Retinal pigment epithelial cell (primary cell): ENCODE measurements around the gene HAUS3.
A peak's percentile ranks its signal among the peaks of the same experiment; 100 is the strongest.

Source experiments
- DNase-seq: peaks from one replicate; pipeline ENCODE4 v3.0.0-alpha.2; 2010; ENCODE audit warnings: low read depth
- H3K4me3 ChIP-seq: 2 replicates; pipeline ENCODE4 v1.5.1; 2011; ENCODE audit warnings: mild to moderate bottlenecking, low read length, control low read depth, moderate library complexity
- TF ChIP-seq, protein P1 (sequence below): conservative IDR thresholded peaks from 2 replicates; pipeline ENCODE4 v1.5.1; 2011; ENCODE audit warnings: low read depth, low read length, control low read depth, inconsistent platforms

The HAUS3 gene

GRCh38 chr4:2262145-2262943 is 20.4 kb upstream of the HAUS3 start:
- TF ChIP-seq, protein P1, sequence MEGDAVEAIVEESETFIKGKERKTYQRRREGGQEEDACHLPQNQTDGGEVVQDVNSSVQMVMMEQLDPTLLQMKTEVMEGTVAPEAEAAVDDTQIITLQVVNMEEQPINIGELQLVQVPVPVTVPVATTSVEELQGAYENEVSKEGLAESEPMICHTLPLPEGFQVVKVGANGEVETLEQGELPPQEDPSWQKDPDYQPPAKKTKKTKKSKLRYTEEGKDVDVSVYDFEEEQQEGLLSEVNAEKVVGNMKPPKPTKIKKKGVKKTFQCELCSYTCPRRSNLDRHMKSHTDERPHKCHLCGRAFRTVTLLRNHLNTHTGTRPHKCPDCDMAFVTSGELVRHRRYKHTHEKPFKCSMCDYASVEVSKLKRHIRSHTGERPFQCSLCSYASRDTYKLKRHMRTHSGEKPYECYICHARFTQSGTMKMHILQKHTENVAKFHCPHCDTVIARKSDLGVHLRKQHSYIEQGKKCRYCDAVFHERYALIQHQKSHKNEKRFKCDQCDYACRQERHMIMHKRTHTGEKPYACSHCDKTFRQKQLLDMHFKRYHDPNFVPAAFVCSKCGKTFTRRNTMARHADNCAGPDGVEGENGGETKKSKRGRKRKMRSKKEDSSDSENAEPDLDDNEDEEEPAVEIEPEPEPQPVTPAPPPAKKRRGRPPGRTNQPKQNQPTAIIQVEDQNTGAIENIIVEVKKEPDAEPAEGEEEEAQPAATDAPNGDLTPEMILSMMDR: no peak
- peak; percentile 98 for DNase-seq
- H3K4me3 ChIP-seq: peak overlapping the region; percentile 55

GRCh38 chr4:2261853-2262144 is 19.9 kb upstream of the HAUS3 start, which contains the start of gene MXD4:
Gene MXD4, minus strand, starts transcription at chr4:2262109. Its CDS starts 129 bp downstream, at chr4:2261980.
- DNase-seq: no peak
- H3K4me3 ChIP-seq: peak within 1 kb of the TSS; percentile 81
- TF ChIP-seq, protein P1: no peak

DNA sequence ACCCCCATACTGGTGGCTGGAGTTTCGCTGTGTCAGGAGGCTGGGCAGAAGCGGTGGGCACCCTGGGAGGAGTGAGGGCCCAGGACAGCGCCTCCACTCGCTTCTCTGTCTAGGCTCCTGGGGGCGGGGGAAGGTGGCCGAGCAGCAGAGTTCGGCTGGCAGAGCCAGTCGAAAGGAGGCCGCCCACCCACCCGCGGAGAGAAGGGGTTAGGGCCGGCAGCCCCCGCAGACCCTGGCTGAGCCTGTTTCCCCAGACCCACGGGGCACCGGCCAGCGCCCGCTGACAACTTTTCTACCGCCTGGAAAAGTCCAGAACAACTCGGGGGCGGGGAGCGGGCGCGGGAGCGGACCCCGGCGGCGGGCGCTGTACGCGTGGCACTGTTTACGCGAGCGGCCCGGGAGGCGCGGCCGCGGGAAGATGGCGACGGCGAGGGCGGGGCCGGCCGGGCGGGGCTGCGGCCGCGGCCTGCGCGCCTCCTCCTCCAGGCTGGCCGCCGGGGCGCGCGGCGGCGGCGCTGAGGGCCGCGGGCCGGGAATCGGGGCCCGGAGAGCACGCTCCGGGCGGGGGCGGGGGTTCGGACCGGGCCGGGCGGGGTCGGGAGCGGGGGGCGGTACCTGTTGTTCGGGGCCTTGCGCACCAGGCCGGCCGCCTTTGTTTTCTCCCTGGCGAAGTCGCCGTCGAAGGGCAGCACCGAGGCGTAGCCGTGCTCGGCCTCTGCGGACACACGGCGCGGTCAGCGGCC is 19.4 kb upstream of the HAUS3 start:
- no peak for DNase-seq
- TF ChIP-seq, protein P1: no peak
- H3K4me3 ChIP-seq: peak overlapping the region; percentile 81

GRCh38 chr4:2260344-2261109 is 18.6 kb upstream of the HAUS3 start:
- peak overlapping the region; percentile 81 for H3K4me3 ChIP-seq
- TF ChIP-seq, protein P1: no peak
- DNase-seq: no peak

- TF ChIP-seq, protein P1: no peak
- no peak for DNase-seq
- H3K4me3 ChIP-seq: no peak overlapping the region
Measured at GRCh38 chr4:2259541-2260343, 17.8 kb upstream of the HAUS3 start.

GRCh38 chr4:2259036-2259540 is 17.2 kb upstream of the HAUS3 start:
- no peak overlapping the region for H3K4me3 ChIP-seq
- no peak for DNase-seq
- TF ChIP-seq, protein P1: no peak
